ENCODE results near the gene VWF. TPM values are rescaled to one million over a fixed set of nuclear protein-coding genes. Genes with fewer than 3 reads are reported as not detected.

VWF gene
- total RNA-seq, 6 experiments from 2014 or later: 5.7 to 16.6 (median 9.6) TPM

GRCh38 chr12:6076776-6077691, 47.4 kb downstream of the VWF start:
- 96% methylated on average over 5 of the region's 28 CpGs for WGBS (ENCODE audit: insufficient coverage, low coverage, low lambda C conversion rate, missing lambda C conversion rate)
- H3K9me3 ChIP-seq: no peaks in the 10 kb centered on the region
- no peak overlapping the region for H3K27ac ChIP-seq
- DNase-seq (no peak), ATAC-seq (no peak)
- TF ChIP-seq POLR2A (IDR thresholded peaks at IDR 0.05) (no peak), CTCF (IDR thresholded peaks at IDR 0.05) (no peak)
- peaks cover 0 to 22% (median 9%) of the 10 kb centered on the region in 4 donors for H3K4me1 ChIP-seq
- no peaks in the 10 kb centered on the region for H3K36me3 ChIP-seq
- H3K4me3 ChIP-seq: no peak overlapping the region
- no peaks in the 10 kb centered on the region for H3K27me3 ChIP-seq
- intact Hi-C loops (cut with DNase I): loop anchor here (5.0 to 10.0 kb wide), 2 partner anchors 98 to 100 kb away; no protein-coding TSS in a partner anchor

DNA sequence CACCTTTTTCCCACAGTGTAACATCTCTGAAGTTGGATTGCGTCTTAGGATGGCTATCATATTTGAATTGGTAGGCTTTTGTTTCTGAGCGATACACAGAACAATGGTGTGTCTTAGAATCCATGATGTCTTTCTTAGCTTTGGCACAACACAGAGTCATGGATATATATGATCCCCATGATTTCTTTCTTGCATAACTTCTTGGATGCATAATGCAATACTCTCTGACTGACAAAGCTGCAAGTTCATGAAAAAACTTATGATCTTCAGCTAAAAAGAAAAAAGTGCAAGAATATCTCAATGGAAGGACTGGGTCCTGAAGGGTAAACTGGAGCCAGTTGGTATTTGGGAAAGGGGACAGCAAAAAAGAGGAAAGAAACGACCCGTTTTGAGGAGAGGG, 48.1 kb downstream of the VWF start:
- ATAC-seq: no peak
- Histone ChIP-seq H3K27me3 (no peaks in the 10 kb centered on the region), H3K4me1 (peaks cover 0 to 25% (median 9%) of the 10 kb centered on the region in 4 donors), H3K4me3 (no peak overlapping the region), H3K36me3 (no peaks in the 10 kb centered on the region), H3K27ac (no peak overlapping the region), H3K9me3 (no peaks in the 10 kb centered on the region)
- intact Hi-C loops (cut with DNase I): loop anchor here (5.0 to 10.0 kb wide), 2 partner anchors 98 to 101 kb away; no protein-coding TSS in a partner anchor
- TF ChIP-seq POLR2A (IDR thresholded peaks at IDR 0.05): no peak
- TF ChIP-seq CTCF (IDR thresholded peaks at IDR 0.05): no peak
- WGBS (ENCODE audit: insufficient coverage, low coverage, low lambda C conversion rate, missing lambda C conversion rate): 73% methylated on average over 4 of the region's 4 CpGs
- DNase-seq: no peak

DNA sequence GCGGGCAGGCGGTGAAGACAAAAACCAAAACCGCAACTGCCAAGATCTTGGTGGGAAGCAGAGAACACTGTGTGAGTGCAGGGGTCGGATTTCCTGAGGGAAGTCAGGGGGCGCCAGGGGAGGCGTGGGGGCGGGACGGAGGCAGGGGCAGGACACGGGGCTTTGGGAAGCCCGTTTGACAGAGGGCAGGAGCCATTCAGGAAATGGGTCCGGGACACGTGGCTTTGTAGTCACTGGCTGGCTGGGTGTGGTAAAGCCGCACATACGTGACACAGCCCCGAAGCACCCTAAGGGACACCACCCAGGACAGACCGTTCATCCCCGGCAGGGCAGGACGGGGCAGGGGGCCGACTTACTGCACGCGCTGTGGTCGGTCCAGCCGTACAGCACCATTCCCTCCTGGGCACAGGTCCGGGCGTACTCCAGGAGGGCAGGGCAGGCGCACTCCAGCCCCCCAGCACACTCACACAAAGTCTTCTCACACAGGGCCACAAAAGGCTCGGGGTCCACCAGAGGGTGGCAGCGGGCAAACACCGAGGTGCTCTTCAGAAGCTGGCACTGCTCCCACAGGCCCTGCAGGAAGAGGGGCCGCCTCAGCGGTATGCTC, 49.4 kb downstream of the VWF start:
- H3K9me3 ChIP-seq: no peaks in the 10 kb centered on the region
- H3K27me3 ChIP-seq: no peaks in the 10 kb centered on the region
- ATAC-seq (peak; percentile 3 to 50 (median 34)), DNase-seq (peak in 1 of 3 donors; percentile 59)
- H3K4me1 ChIP-seq: peaks cover 0 to 36% (median 14%) of the 10 kb centered on the region in 4 donors
- peak overlapping the region in 1 of 3 donors; percentile 54 for H3K27ac ChIP-seq
- intact Hi-C loops (cut with DNase I): loop anchor here (5.0 to 10.0 kb wide), 2 partner anchors 100 to 102 kb away; no protein-coding TSS in a partner anchor
- no peaks in the 10 kb centered on the region for H3K36me3 ChIP-seq
- 30% methylated on average over 4 of the region's 31 CpGs for WGBS (ENCODE audit: insufficient coverage, low coverage, low lambda C conversion rate, missing lambda C conversion rate)
- TF ChIP-seq CTCF (IDR thresholded peaks at IDR 0.05): no peak
- peak; percentile 21 for TF ChIP-seq POLR2A (IDR thresholded peaks at IDR 0.05)
- no peak overlapping the region for H3K4me3 ChIP-seq

- no peaks in the 10 kb centered on the region for H3K9me3 ChIP-seq
- H3K36me3 ChIP-seq: no peaks in the 10 kb centered on the region
- ATAC-seq (no peak), DNase-seq (no peak)
- H3K27me3 ChIP-seq: no peaks in the 10 kb centered on the region
- 44% methylated on average over 4 of the region's 4 CpGs for WGBS (ENCODE audit: insufficient coverage, low coverage, low lambda C conversion rate, missing lambda C conversion rate)
- no peak overlapping the region for H3K4me3 ChIP-seq
- H3K4me1 ChIP-seq: peaks cover 0 to 42% (median 14%) of the 10 kb centered on the region in 4 donors
- intact Hi-C loops (cut with DNase I): loop anchor here in 1 of 2 donors (10.0 kb wide), 1 partner anchor 100 kb away; no protein-coding TSS in a partner anchor
- peak overlapping the region in 1 of 3 donors; percentile 54 for H3K27ac ChIP-seq
- TF ChIP-seq POLR2A (IDR thresholded peaks at IDR 0.05) (no peak), CTCF (IDR thresholded peaks at IDR 0.05) (no peak)
Measured at GRCh38 chr12:6074427-6074826, 50.0 kb downstream of the VWF start.

All from right lobe of liver (tissue), 6 donors.